Left forelimb (tissue), 1 donor: Measurements from ENCODE around the gene ITGAD.
A peak's percentile ranks its signal among the peaks of the same experiment; 100 is the strongest.

Experiments
- DNase-seq: peaks from one replicate; pipeline ENCODE4 v3.0.0-alpha.2; 2018; ENCODE audit warnings: low spot score

Gene ITGAD

DNA sequence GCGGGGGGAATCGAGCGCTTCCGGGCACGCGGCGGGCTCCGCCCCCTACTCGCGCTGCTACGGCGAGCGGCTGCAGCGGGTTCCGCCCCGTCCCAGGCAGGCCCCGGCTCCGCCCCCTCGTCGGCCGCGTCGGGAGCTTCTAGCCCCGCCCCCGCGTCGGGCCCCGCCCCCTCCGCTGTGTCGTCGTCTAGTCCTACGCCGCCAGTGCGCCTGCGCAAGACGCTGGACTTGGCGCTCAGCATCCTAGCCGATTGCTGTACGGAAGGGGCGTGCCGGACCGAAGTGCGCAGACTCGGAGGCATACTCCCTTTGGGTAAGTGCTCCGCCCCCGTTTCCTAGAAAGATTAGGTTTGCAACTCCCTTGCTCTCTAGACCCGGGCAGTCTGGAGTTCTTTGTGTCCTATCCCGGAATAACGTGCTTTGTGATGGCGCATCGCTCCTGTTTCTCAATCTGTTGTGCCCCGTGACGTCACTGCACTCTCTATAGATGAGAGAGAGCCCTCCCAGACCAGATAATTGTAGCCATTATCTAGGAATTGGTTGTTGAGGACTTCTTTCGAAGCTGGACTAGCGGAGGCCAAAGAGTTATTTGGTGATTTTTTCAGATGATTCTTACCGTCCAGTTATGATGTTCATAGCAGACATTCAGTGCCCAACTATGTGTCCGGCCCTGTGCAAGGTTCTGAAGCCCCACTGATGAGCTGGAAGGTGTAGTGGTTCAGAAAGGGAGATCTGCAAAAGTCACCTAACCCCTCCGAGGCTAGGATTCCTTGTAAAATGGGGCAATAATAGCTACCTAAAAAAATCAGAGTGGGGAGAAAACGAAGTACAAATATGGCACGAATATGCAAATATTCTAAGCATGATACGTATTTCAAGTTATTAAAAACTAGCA lies 66.8 kb downstream of the ITGAD start:
- DNase-seq = peak; percentile 100

DNA sequence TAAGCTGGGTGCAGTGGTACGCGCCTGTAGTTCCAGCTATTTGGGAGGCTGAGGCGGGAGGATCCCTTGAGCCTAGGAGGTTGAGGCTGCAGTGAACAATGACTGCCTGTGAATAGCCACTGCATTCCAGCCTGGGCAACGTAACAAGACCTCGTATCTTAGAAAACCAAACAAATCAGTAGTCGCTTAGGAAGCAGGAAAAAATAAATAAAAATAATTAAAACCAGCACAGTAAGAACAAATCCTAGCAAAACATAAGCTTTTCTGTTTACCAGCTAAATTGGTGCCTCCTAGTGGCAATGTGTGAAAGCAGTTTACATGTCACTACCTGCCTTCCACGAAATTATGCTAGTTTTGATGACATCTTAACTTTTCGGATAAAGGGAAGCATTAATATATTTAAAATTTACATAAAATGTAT lies 67.5 kb downstream of the ITGAD start:
- no peak for DNase-seq

DNA sequence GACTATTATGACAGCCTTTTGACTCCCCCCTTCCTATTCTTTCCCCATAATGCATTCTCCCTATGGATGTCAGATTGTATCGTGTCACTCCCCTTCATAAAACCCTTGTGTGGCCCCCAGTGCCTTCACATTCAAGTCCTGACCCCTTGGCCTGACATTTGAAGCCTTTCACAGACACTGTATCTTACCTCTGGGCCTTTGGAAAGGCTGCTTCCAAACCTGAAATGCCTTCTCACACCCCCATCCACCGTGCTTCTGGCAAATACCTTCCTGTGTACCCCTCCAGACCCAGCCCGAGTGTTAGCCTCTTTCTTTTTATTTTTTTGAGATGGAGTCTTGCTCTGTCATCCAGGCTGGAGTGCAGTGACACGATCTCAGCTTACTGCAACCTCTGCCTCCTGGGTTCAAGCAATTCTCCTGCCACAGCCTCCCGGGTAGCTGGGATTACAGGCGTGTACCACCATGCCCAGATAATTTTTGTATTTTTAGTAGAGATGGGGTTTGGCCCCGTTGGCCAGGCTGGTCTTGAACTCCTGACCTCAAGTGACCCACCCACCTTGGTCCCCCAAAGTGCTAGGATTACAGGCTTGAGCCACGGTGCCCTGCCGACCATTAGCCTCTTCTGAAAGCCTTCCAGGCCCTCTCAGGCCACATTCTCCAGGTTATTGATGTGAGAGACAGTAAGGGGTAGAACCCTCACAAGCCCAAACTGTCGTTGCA lies 68.2 kb downstream of the ITGAD start:
- DNase-seq = no peak

DNA sequence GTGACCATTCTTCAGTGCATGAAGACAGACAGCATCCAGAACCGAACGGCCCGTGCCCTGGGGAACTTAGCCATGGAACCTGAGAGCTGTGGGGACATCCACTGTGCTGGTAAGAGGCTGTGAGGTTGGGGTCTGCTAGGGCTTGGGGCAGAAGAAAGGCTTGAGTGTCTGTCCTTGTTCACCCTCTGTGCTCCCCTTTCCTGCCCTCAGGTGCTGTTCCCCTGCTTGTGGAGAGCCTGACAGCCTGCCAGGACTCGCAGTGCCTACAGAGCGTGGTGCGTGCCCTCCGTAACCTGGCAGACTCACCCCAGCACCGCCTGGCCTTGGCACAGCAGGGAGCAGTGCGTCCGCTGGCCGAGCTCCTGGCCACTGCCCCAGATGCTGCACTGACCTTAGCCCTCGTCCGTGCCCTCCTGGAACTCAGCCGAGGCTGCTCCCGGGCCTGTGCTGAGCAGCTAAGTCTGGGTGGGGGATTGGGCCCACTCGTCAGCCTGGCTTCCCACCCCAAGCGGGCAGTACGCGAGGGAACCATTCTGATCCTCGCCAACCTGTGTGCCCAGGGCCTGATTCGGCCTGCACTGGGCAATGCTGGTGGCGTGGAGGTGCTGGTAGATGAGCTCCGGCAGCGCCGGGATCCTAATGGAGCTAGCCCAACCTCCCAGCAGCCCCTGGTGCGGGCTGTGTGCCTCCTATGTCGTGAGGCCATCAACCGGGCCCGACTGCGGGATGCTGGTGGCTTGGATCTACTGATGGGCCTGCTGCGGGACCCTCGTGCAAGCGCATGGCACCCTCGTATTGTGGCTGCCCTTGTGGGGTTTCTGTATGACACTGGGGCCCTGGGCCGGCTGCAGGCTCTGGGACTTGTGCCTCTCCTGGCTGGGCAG lies 69.0 kb downstream of the ITGAD start:
- DNase-seq = no peak

DNA sequence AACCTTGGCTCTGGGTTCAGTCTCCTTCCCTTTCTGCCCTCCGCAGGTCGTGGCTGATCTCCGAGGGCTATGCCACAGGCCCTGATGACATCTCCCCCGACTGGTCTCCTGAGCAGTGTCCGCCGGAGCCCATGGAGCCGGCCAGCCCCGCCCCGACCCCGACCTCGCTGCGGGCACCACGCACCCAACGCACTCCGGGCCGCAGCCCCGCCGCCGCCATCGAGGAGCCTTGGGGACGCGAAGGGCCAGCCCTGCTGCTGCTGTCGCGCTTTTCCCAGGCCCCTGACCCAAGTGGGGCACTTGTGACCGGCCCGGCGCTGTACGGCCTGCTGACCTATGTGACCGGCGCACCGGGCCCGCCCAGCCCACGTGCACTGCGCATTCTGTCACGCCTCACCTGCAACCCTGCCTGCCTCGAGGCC lies 71.2 kb downstream of the ITGAD start:
- DNase-seq = no peak

DNA sequence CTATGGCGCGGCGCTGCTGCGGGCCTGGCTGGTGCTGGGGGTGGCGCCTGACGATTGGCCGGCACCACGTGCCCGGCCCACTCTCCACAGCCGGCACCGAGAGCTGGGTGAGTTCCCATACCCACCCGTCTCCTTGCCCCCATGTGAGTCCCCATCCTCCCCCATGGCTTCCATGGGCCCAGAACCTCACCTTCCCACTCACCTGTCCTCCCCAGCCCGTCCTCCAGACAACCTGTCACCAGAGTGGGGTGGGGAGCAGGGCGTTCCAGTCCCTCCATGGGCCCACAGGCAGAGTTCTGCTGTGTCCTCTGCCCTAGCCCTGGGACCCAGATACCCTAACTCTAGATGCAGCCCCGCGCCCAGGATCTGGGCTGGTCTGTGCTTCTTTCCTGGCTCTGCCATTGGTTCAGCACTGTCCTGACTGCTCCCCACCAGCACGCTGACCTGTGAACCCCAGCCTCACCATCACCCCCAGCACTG lies 71.7 kb downstream of the ITGAD start:
- DNase-seq = no peak

DNA sequence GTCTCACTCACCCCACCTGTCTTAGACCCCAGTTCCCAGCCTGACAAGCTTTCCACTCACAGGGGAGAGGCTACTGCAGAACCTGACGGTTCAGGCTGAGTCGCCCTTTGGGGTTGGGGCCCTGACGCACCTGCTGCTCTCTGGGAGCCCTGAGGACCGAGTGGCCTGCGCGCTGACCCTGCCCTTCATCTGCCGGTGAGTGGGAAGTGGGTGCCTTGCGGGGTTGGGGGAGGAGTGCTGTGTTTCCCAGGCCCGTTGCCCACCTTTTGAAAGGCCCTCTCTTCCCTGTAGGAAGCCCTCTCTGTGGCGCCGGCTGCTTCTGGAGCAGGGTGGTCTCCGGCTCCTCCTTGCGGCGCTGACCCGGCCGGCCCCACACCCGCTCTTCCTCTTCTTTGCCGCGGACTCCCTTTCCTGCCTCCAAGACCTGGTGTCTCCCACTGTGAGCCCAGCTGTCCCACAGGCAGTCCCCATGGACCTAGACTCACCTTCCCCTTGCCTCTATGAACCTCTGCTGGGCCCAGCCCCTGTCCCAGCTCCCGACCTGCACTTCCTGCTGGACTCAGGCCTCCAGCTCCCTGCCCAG lies 72.7 kb downstream of the ITGAD start:
- DNase-seq = no peak

DNA sequence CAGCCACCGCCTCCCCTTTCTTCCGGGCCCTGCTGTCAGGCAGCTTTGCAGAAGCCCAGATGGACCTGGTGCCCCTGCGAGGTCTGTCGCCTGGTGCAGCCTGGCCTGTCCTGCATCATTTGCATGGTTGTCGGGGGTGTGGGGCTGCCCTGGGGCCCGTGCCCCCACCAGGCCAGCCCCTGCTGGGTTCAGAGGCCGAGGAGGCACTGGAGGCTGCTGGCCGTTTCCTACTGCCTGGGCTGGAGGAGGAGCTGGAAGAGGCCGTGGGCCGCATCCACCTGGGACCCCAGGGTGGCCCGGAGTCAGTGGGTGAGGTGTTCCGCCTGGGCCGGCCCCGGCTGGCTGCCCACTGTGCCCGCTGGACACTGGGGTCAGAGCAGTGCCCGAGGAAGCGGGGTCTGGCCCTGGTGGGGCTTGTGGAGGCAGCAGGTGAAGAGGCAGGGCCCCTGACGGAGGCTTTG lies 73.3 kb downstream of the ITGAD start:
- no peak for DNase-seq

DNA sequence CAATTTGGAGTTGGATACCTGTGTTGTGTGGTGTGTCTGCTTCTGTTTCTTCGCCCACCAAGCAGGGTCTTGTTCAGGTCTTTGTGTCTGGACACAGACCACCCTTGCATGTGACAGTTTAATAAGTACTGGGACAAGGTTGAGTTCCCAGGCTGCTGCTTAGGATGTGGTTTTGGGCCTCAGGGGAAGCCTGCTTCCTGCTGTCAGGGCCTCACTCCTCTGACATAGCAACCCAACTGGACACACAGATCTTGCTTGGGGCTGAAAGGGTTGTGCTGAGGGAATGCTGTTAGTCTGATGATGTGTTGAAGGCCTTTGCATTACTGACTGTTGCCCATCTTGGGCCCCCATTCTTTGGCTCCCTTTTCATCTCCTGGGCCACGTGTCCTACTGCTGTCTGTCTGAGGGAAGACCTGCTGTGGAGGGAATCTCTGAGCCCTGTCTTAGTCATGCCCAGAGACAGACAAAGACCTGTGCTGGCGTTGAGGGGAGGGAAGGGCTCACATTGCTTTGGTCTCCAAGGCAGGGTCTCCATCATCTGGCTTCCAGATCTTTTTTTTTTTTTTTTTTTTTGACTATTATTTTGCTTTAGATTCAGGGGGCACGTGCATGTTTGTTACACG lies 74.1 kb downstream of the ITGAD start:
- no peak for DNase-seq

DNA sequence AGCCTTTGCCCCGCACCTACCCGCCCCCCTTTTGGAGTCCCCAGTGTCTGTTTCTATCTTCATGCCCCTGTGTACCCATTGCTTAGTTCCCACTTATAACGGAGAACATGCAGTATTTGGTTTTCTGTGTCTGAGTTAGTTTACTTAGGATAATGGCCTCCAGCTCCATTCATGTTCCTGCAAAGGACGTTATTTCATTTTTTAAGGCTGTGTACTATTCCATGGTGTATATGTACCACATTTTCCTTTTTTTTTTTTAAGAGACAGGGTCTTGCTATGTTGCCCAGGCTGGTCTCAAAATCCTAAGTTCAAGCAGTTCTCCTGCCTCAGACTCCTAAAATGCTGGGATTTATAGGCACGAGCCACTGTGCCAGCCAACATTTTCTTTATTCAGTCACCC lies 74.7 kb downstream of the ITGAD start:
- DNase-seq = no peak

DNA sequence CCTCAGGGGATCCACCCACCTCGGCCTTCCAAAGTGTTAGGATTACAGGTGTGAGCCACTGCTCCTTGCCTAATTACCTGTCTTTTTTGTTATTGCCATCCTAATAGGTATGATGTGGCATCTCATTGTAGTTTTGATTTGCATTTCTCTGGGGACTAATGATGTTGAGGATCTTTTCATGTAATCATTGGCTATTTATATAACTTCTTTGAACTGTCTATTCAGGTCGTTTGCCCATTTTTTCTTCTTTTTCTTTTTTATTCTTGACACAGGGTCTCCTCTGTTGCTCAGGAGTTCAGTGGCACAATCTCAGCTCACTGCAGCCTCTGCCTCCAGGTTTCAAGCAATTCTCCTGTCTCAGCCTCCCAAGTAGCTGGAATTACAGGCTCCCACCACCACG lies 77.5 kb downstream of the ITGAD start:
- DNase-seq = no peak

DNA sequence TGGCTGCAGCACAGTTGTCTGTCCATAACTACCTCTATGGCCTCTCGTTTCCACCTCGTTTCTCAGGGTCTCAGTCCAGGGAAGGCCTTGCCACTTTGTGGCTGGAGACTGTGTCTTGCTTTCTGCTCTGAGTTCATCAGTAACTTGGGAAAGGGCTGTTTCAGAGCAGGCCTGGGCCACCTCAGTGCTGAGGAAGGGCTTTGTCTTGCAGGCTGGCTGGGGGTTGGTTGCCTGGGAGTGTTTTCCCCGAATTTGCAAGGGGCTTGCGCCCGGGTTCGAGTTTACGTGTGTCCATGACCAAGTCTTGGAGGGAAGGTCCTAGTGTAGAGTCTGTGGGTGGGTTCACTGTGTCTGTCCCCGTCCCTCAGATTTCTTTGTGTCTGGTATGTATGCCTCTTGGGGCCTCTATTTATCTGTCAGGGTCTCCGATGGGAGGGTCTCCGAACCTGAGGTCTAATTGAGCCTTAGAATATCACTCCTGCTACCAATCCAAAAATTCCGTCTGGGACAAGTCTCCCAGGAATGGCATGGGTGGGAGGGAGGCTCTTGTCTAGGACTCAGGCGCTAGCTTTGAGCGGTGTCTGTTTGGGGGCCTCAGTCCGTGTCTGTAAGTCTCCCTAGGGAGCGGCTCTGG lies 78.2 kb downstream of the ITGAD start:
- no peak for DNase-seq

DNA sequence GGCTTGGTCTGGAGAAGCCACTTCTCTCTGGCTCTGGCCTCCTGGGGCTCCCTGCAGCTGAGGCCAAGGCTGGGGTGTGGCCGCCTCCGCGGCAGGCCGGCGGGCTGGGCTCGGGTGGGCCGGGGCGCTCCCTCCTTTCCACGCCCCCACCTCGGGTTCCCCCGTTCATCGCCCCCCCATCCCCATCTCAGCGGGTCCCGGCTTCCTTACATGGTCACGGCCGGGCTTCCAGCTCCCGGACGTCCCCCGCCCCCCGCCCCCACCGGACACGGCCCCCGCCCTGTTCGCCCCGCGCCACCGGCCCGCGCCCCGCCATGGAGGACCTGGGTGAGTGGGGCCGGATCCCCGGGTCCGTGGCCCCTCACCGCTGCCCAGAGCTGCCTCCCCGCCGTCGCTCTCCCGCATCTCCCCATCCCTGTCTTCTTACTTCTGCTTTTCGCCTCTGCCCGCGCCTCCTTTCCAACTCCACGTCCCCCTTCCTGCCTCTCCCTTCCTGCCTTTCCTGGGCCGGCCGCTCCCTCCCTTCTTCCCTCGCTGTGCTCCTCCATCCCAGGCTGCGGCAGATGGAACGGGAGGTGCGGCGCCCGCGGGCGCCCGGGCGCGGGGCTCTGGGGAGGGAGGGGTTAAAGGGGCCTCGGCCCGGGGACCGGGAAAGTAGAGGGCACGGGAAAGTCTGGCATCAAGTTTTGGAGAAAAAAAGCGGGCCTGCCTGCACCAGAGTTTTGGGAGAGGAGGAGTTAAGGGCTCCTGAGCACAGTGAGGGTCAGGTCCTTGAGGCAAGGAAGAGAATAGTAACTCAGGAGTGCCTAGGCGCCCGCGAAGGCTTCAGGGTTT lies 79.0 kb downstream of the ITGAD start, which contains the start of gene TGFB1I1:
Gene TGFB1I1 (plus strand): TSS at position 278 of the 834 bp plus-strand sequence. CDS start 37 bp downstream, at position 315.
- peak; percentile 87 for DNase-seq

DNA sequence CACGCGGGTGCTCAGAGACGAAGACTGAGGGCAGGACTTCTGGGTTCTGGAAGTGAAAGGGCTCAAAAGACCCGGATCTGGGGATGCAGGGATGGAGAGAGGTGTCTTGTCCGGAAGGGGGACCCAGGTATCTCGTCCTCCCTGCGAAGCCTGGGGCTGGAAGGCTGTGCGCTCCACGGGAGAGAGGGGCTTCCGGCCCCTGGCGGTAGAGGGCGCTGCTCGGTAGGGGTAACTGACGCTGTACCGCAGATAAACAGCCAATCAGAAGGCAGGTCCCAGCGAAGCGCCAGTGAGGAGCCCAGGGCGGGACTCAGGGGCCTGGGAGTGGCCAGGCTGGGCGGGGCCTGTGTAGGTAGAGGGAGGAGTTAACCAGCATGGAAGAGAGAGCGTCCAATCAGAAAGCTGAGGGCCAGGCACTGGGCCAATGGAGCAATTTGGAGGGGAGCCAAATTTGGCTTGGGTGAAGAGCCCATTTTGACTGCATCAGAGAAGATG lies 79.6 kb downstream of the ITGAD start:
- DNase-seq = peak; percentile 89

DNA sequence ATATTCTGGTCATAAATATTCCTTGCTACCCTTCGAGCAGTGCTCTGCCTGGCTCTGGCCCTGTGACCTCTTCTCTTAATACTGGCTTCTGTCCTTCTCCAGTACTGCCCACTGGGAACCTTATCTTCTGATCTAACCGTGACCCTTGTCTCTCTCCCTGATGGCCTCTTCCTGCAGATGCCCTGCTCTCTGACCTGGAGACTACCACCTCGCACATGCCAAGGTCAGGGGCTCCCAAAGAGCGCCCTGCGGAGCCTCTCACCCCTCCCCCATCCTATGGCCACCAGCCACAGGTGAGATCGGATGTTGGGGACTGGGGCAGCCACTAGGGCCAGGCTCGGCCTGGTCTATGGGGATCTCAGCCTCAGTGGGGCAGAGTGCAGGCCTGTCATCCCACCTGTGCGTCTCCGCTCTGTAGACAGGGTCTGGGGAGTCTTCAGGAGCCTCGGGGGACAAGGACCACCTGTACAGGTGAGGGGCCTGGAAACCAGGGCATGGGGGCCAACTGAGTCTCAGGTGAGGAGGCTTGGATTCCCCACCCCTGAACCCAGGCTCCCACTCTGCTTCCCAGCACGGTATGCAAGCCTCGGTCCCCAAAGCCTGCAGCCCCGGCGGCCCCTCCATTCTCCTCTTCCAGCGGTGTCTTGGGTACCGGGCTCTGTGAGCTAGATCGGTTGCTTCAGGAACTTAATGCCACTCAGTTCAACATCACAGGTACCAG lies 80.3 kb downstream of the ITGAD start:
- no peak for DNase-seq

DNA sequence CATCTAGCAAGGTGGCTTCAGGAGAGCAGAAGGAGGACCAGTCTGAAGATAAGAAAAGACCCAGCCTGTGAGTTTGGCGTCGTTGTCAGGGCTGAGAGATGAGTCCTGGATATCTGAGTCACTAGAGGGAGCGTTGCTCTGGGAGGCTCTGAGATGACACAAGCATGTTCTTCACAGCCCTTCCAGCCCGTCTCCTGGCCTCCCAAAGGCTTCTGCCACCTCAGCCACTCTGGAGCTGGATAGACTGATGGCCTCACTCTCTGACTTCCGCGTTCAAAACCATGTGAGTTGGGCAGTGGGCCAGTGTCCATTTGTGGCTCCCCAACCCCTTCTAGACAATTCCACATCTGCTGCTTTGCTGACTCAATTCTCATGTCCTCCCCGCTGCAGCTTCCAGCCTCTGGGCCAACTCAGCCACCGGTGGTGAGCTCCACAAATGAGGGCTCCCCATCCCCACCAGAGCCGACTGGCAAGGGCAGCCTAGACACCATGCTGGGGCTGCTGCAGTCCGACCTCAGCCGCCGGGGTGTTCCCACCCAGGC lies 81.1 kb downstream of the ITGAD start:
- DNase-seq = no peak

DNA sequence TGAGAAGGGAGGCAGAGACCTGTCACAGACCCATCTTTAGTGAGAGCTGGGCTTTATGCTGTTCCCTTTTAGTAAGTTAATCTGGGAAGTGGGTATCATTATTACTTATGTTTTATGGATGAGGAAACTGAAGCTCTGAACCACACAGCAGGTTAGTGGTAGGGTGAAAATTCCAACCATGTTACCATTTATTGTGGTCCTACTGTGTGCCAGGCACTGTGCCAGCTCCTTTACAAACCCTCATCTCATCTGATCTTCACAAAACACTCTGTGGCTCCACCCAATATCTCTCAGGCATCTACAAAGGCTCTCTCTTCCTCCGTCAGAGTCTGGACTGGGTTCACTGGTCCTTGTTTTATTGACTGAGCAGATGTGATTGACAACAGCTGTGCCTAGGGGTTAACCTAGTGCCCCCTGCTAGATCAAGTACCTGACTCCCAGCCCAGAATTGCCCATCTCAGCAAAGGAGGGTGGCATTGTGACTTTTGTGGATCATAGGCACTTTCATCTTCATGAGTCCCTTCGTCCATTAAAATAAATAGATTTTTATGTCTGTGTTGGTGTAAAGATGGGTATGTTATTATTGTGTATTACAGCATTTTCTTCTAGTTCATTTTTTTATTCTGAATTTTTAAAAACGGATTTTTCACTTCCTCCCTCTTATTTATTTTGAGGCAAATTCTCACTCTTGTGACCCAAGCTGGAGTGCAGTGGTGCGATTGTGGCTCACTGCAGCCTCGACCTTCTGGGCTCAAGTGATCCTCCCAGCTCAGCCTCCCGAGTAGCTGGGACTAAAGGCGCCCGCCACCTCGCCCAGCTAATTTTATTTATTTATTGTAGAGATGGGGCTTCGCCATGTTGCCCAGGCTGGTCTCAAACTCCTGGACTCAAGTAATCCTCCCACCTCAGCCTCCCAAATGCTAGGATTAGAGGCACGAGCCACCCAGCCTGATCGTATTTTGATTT lies 81.9 kb downstream of the ITGAD start:
- no peak for DNase-seq
